SK-N-SH (cell line): ENCODE data around the gene MYOM3. TPM values are rescaled to one million over a fixed set of nuclear protein-coding genes. Genes with fewer than 3 reads are reported as not detected.

Experiments used
- CTCF ChIA-PET: fragments of 300-600, 350-600 bp; formaldehyde crosslinking; extraction: SDS; loops from one replicate; lab custom pipeline; 2021; lab: Yijun Ruan, JAX
- POLR2A ChIA-PET: fragments of 350-600 bp; sonication (Branson Sonifier 250); formaldehyde crosslinking; extraction: SDS; loops from one replicate; lab custom pipeline; 2020; ENCODE audit warnings: antibody characterized with exemption, inconsistent platforms; lab: Yijun Ruan, JAX
- DNase-seq: peaks from one replicate; pipeline ENCODE4 v3.0.0; 2012
- H2AFZ ChIP-seq: fragments of 200-600 bp; sonication (generic); 2 replicates; pipeline ENCODE4 v1.8.1; 2016; ENCODE audit warnings: antibody characterized with exemption, mild to moderate bottlenecking, low read depth
- H3F3A ChIP-seq: fragments of 200-600 bp; sonication (generic); replicated peaks from 2 replicates; pipeline ENCODE3; 2016; ENCODE audit warnings: antibody characterized with exemption, mild to moderate bottlenecking; ENCODE audit not compliant: insufficient read depth
- H3K27ac ChIP-seq, 2 experiments: fragments of 200-500 bp in 1 of 2; fragments of 200-600 bp in 1 of 2; sonication (Bioruptor generic) in 1 of 2; sonication (generic), shearing (Covaris generic) in 1 of 2; 2 replicates each; pipeline versions ENCODE4 v1.5.1 to v1.6.1; 2014 to 2016; ENCODE audit warnings: low read depth in 2 of 2, inconsistent platforms in 1 of 2, low read length in 1 of 2, mild to moderate bottlenecking in 1 of 2, mixed read lengths in 1 of 2
- H3K27me3 ChIP-seq: fragments of 200-600 bp; sonication (generic), shearing (Covaris generic); 2 replicates; pipeline ENCODE4 v1.6.1; 2016; ENCODE audit warnings: mixed run types; ENCODE audit not compliant: insufficient read depth
- H3K36me3 ChIP-seq, 2 experiments: fragments of 200-500 bp in 1 of 2; fragments of 200-600 bp in 1 of 2; sonication (Bioruptor generic) in 1 of 2; sonication (generic) in 1 of 2; replicated peaks in 1 of 2; 2 replicates each; pipeline versions ENCODE3 to v1.5.1; 2014 to 2016; ENCODE audit warnings: low read length in 1 of 2, mild to moderate bottlenecking in 1 of 2; ENCODE audit not compliant: insufficient read depth in 2 of 2, control insufficient read depth in 1 of 2
- H3K4me1 ChIP-seq, 2 experiments: fragments of 200-500 bp in 1 of 2; fragments of 200-600 bp in 1 of 2; sonication (Bioruptor generic) in 1 of 2; sonication (generic), shearing (Covaris generic) in 1 of 2; 2 replicates each; pipeline versions ENCODE4 v1.5.1 to v1.6.1; 2014 to 2016; ENCODE audit warnings: low read depth in 1 of 2, low read length in 1 of 2, mixed run types in 1 of 2; ENCODE audit not compliant: insufficient read depth in 2 of 2, control insufficient read depth in 1 of 2
- H3K4me2 ChIP-seq: fragments of 200-600 bp; sonication (generic), shearing (Covaris generic); 2 replicates; pipeline ENCODE4 v1.6.1; 2017; ENCODE audit warnings: mixed run types
- H3K4me3 ChIP-seq, 2 experiments: fragments of 200-500 bp in 1 of 2; fragments of 200-600 bp in 1 of 2; sonication (Bioruptor generic) in 1 of 2; sonication (generic), shearing (Covaris generic) in 1 of 2; 2 replicates each; pipeline versions ENCODE4 v1.5.1 to v1.8.1; 2014 to 2016; ENCODE audit warnings: low read depth in 2 of 2, inconsistent platforms in 1 of 2, low read length in 1 of 2, mild to moderate bottlenecking in 1 of 2, mixed read lengths in 1 of 2, moderate library complexity in 1 of 2
- H3K79me2 ChIP-seq: fragments of 200-600 bp; sonication (generic); 2 replicates; pipeline ENCODE4 v1.8.1; 2017; ENCODE audit warnings: mild to moderate bottlenecking; ENCODE audit not compliant: insufficient read depth
- H3K9ac ChIP-seq: fragments of 200-600 bp; sonication (generic); 2 replicates; pipeline ENCODE4 v1.6.1; 2017; ENCODE audit warnings: mixed run types
- H3K9me2 ChIP-seq: fragments of 200-600 bp; sonication (generic); 2 replicates; pipeline ENCODE4 v1.6.1; 2017; ENCODE audit warnings: mixed run types
- H3K9me3 ChIP-seq: fragments of 200-600 bp; sonication (generic); 2 replicates; pipeline ENCODE4 v1.6.1; 2017; ENCODE audit warnings: mixed run types, mild to moderate bottlenecking, moderate library complexity
- H4K20me1 ChIP-seq: fragments of 200-600 bp; sonication (generic); 2 replicates; pipeline ENCODE4 v1.6.1; 2017; ENCODE audit warnings: mild to moderate bottlenecking, mixed run types; ENCODE audit not compliant: insufficient read depth
- CTCF ChIP-seq: fragments of 200-600 bp; sonication (generic); IDR thresholded peaks from 2 replicates; pipeline ENCODE4 v1.6.1; 2017; ENCODE audit warnings: antibody characterized with exemption, mild to moderate bottlenecking, moderate library complexity
- EP300 ChIP-seq, 2 experiments: IDR thresholded peaks; 2 replicates each; pipeline versions ENCODE4 v1.4.0 to v1.6.1; 2012; ENCODE audit warnings: borderline replicate concordance in 1 of 2, low read depth in 1 of 2, low read length in 1 of 2
- FOXM1 ChIP-seq: IDR thresholded peaks from 2 replicates; pipeline ENCODE4 v1.4.0; 2012; ENCODE audit warnings: low read depth, mild to moderate bottlenecking
- GABPA ChIP-seq: IDR thresholded peaks from 2 replicates; pipeline ENCODE4 v1.4.0; 2012; ENCODE audit warnings: low read depth, mild to moderate bottlenecking
- GATA2 ChIP-seq: sonication (generic); formaldehyde crosslinking; IDR thresholded peaks from 2 replicates; pipeline ENCODE4 v1.5.0; 2020; ENCODE audit warnings: mild to moderate bottlenecking, missing genetic modification reagents
- MXI1 ChIP-seq: IDR thresholded peaks from 2 replicates; pipeline ENCODE4 v1.6.1; 2012; ENCODE audit warnings: mild to moderate bottlenecking, low read depth, low read length, improper control_type of control experiment
- RAD21 ChIP-seq: IDR thresholded peaks from 2 replicates; pipeline ENCODE4 v1.6.1; 2012; ENCODE audit warnings: mild to moderate bottlenecking, low read length
- RCOR1 ChIP-seq: fragments of 150-350 bp; IDR thresholded peaks from 2 replicates; pipeline ENCODE4 v1.6.1; 2017; ENCODE audit warnings: antibody characterized with exemption, low read length
- REST ChIP-seq: IDR thresholded peaks from 2 replicates; pipeline ENCODE4 v1.6.1; 2012; ENCODE audit warnings: mild to moderate bottlenecking, low read depth, low read length, moderate library complexity
- RFX5 ChIP-seq: IDR thresholded peaks from 2 replicates; pipeline ENCODE4 v1.6.1; 2012; ENCODE audit warnings: mild to moderate bottlenecking, improper control_type of control experiment, low read length
- SIN3A ChIP-seq: IDR thresholded peaks from 2 replicates; pipeline ENCODE4 v1.6.1; 2012; ENCODE audit warnings: low read depth, mild to moderate bottlenecking, low read length, moderate library complexity, borderline replicate concordance
- SMC3 ChIP-seq: IDR thresholded peaks from 2 replicates; pipeline ENCODE4 v1.6.1; 2012; ENCODE audit warnings: low read depth, low read length, improper control_type of control experiment
- TEAD4 ChIP-seq: IDR thresholded peaks from 2 replicates; pipeline ENCODE4 v1.4.0; 2012; ENCODE audit warnings: mild to moderate bottlenecking, borderline replicate concordance; ENCODE audit not compliant: insufficient read depth
- WGBS: methylation state at CpG from one replicate; pipeline ENCODE4 v1.1.6; 2017; ENCODE audit warnings: low lambda C conversion rate; 5-methylcytosine and 5-hydroxymethylcytosine counted together
- polyA plus RNA-seq, 3 experiments: library from polyadenylated mRNA; depleted of rRNA; stranded (reverse); fragments of >200 nt; gene quantifications; 2 replicates each; pipeline ENCODE4 v1.2.3, GENCODE V29; 2012
- TF ChIP-seq, protein P1 (sequence below): IDR thresholded peaks from 2 replicates; pipeline ENCODE4 v1.4.0; 2012; ENCODE audit warnings: low read depth, borderline replicate concordance

The MYOM3 gene
- polyA plus RNA-seq, 1 of the 3 experiments (the other 2 are of a cell fraction) = 0.02 TPM

- no peak for TF ChIP-seq GABPA
Observed at GRCh38 chr1:24151175-24151533, 39.2 kb upstream of the MYOM3 start (continued).

- H2AFZ ChIP-seq = peak overlapping the region; percentile 80; the same call in 1 of the 2 replicates
- H3K9ac ChIP-seq = peak overlapping the region; percentile 5; the same call in 1 of the 2 replicates
- H3K27me3 ChIP-seq = no peaks in the 10 kb centered on the region; the same call in 1 of the 2 replicates
- WGBS = 28% methylated on average over 35 of the region's 36 CpGs
- peak overlapping the region; percentile 51 for H3K4me2 ChIP-seq
- no peaks in the 10 kb centered on the region for H4K20me1 ChIP-seq
- TF ChIP-seq CTCF (peak; percentile 78), REST (no peak), RCOR1 (no peak), SMC3 (peak; percentile 52; the same call in 1 of the 2 replicates), MXI1 (no peak), SIN3A (no peak), RFX5 (no peak), GATA2 (CRISPR knock-in tag) (no peak), FOXM1 (no peak), RAD21 (peak; percentile 62), EP300 (IDR thresholded peaks at IDR 0.05; ENCODE audit: borderline replicate concordance in 1 of 2, low read depth in 1 of 2, low read length in 1 of 2) (no peak), TEAD4 (no peak)
- TF ChIP-seq, protein P1, sequence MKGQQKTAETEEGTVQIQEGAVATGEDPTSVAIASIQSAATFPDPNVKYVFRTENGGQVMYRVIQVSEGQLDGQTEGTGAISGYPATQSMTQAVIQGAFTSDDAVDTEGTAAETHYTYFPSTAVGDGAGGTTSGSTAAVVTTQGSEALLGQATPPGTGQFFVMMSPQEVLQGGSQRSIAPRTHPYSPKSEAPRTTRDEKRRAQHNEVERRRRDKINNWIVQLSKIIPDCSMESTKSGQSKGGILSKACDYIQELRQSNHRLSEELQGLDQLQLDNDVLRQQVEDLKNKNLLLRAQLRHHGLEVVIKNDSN = no peak
- TF ChIP-seq, all 33 proteins: peak for 3
- H3F3A ChIP-seq = no peaks in the 10 kb centered on the region
- ChIA-PET CTCF (interaction anchor here (0.5 to 9.5 kb wide), 62 partner anchors 9 to 748 kb away, joined by 3 to 72 read pairs (median 4); partner anchors contain the start of genes IFNLR1, MYOM3 and NIPAL3), POLR2A (no interaction called here)
- no peaks in the 10 kb centered on the region for H3K9me2 ChIP-seq
- no peaks in the 10 kb centered on the region for H3K9me3 ChIP-seq
- peak overlapping the region; percentile 25 to 42; a peak in 3 of 4 replicates for H3K4me3 ChIP-seq
- peak; percentile 86 for DNase-seq
- no peaks in the 10 kb centered on the region for H3K79me2 ChIP-seq
- peaks cover 0 to 4% of the 10 kb centered on the region in 2 experiments; a peak in 1 of 4 replicates for H3K4me1 ChIP-seq
- no peaks in the 10 kb centered on the region for H3K36me3 ChIP-seq
- no peak overlapping the region for H3K27ac ChIP-seq
Observed at GRCh38 chr1:24150234-24151174, 38.6 kb upstream of the MYOM3 start.
